Mesendoderm (in vitro differentiated cells): ENCODE data around the gene MMP20.

ENCODE experiments used
- DNase-seq: peaks from one replicate; pipeline ENCODE4 v3.0.0; 2013
- H2AK5ac ChIP-seq: 2 replicates; pipeline ENCODE4 v1.6.1; 2013; ENCODE audit warnings: low read length, inconsistent platforms
- H2BK120ac ChIP-seq: 2 replicates; pipeline ENCODE4 v1.6.1; 2013; ENCODE audit warnings: low read depth, mild to moderate bottlenecking, low read length, moderate library complexity, mixed read lengths
- H2BK15ac ChIP-seq: replicated peaks from 2 replicates; pipeline ENCODE4 v1.6.1; 2013; ENCODE audit warnings: low read depth, mild to moderate bottlenecking, moderate library complexity
- H2BK5ac ChIP-seq: 2 replicates; pipeline ENCODE4 v1.6.1; 2013; ENCODE audit warnings: low read length, inconsistent platforms
- H3K18ac ChIP-seq: 2 replicates; pipeline ENCODE4 v1.6.1; 2013; ENCODE audit warnings: mild to moderate bottlenecking, low read length, mixed read lengths
- H3K23ac ChIP-seq: one replicate; pipeline ENCODE4 v1.6.1; 2013; ENCODE audit warnings: low read length
- H3K27ac ChIP-seq: 2 replicates; pipeline ENCODE4 v1.5.1; 2013; ENCODE audit warnings: low read depth, mild to moderate bottlenecking, inconsistent platforms, low read length, moderate library complexity
- H3K27me3 ChIP-seq: 2 replicates; pipeline ENCODE4 v1.6.1; 2013; ENCODE audit warnings: low read length, control low read depth, mild to moderate bottlenecking, inconsistent platforms; ENCODE audit not compliant: insufficient read depth, poor library complexity
- H3K36me3 ChIP-seq: 2 replicates; pipeline ENCODE4 v1.6.1; 2013; ENCODE audit warnings: low read length, inconsistent platforms; ENCODE audit not compliant: control insufficient read depth, insufficient read depth
- H3K4ac ChIP-seq: one replicate; pipeline ENCODE4 v1.6.1; 2013; ENCODE audit warnings: low read depth, mild to moderate bottlenecking, low read length, moderate library complexity
- H3K4me1 ChIP-seq: 2 replicates; pipeline ENCODE4 v1.6.1; 2013; ENCODE audit warnings: low read depth, low read length, inconsistent platforms; ENCODE audit not compliant: control insufficient read depth
- H3K4me2 ChIP-seq: 2 replicates; pipeline ENCODE4 v1.6.1; 2013; ENCODE audit warnings: low read length
- H3K4me3 ChIP-seq: 2 replicates; pipeline ENCODE4 v1.5.1; 2013; ENCODE audit warnings: mild to moderate bottlenecking, low read length
- H3K56ac ChIP-seq: one replicate; pipeline ENCODE4 v1.6.1; 2013; ENCODE audit warnings: low read length
- H3K79me1 ChIP-seq: 2 replicates; pipeline ENCODE4 v1.6.1; 2013; ENCODE audit warnings: low read length, inconsistent platforms
- H3K79me2 ChIP-seq: 2 replicates; pipeline ENCODE4 v1.6.1; 2013; ENCODE audit warnings: mild to moderate bottlenecking, low read length; ENCODE audit not compliant: control insufficient read depth, insufficient read depth
- H3K9ac ChIP-seq: 2 replicates; pipeline ENCODE4 v1.6.1; 2013; ENCODE audit warnings: low read length, inconsistent platforms
- H4K5ac ChIP-seq: one replicate; pipeline ENCODE4 v1.6.1; 2013; ENCODE audit warnings: low read length
- H4K8ac ChIP-seq: one replicate; pipeline ENCODE4 v1.6.1; 2013; ENCODE audit warnings: low read depth, mild to moderate bottlenecking, control low read depth, low read length, moderate library complexity
- WGBS: extraction: QIAGEN DNeasy Blood & Tissue Kit; methylation state at CpG from one replicate; pipeline ENCODE4 v1.1.7; 2013; ENCODE audit warnings: low lambda C conversion rate, missing lambda C conversion rate; ENCODE audit not compliant: insufficient coverage; ENCODE audit errors: extremely low coverage; 5-methylcytosine and 5-hydroxymethylcytosine counted together

MMP20 gene

GRCh38 chr11:102604875-102605274 is 20.3 kb downstream of the MMP20 start:
- DNase-seq = peak; percentile 67
- Histone ChIP-seq H3K9ac (no peak overlapping the region), H3K4me1 (peaks cover 4% of the 10 kb centered on the region), H2AK5ac (no peak overlapping the region), H3K79me1 (no peaks in the 10 kb centered on the region), H3K18ac (peak overlapping the region; percentile 31), H3K27me3 (no peaks in the 10 kb centered on the region), H4K5ac (no peak overlapping the region), H3K27ac (no peak overlapping the region), H2BK15ac (no peak overlapping the region), H3K79me2 (no peaks in the 10 kb centered on the region), H2BK120ac (no peak overlapping the region), H3K36me3 (no peaks in the 10 kb centered on the region), H3K23ac (no peak overlapping the region), H3K4me3 (no peak overlapping the region), H2BK5ac (no peak overlapping the region), H4K8ac (no peak overlapping the region), H3K56ac (no peak overlapping the region), H3K4me2 (no peak overlapping the region), H3K4ac (no peak overlapping the region)
- WGBS = no CpG with 5 or more reads among the region's 3 CpGs

- peak; percentile 80 for DNase-seq
- Histone ChIP-seq H4K5ac (no peak overlapping the region), H3K79me2 (no peaks in the 10 kb centered on the region), H3K56ac (no peak overlapping the region), H3K4ac (no peak overlapping the region), H3K18ac (no peak overlapping the region), H3K36me3 (no peaks in the 10 kb centered on the region), H3K79me1 (no peaks in the 10 kb centered on the region), H2BK15ac (no peak overlapping the region), H2AK5ac (no peak overlapping the region), H3K4me2 (no peak overlapping the region), H3K27me3 (no peaks in the 10 kb centered on the region), H3K4me3 (no peak overlapping the region), H4K8ac (no peak overlapping the region), H3K9ac (no peak overlapping the region), H3K23ac (no peak overlapping the region), H3K27ac (no peak overlapping the region), H2BK120ac (no peak overlapping the region), H2BK5ac (no peak overlapping the region), H3K4me1 (peaks cover 7% of the 10 kb centered on the region)
- no CpG with 5 or more reads among the region's 1 CpG for WGBS
Observed at GRCh38 chr11:102604011-102604410, 21.1 kb downstream of the MMP20 start.

- H3K4ac ChIP-seq = no peak overlapping the region
- H3K4me2 ChIP-seq = no peak overlapping the region
- WGBS = no CpG with 5 or more reads among the region's 5 CpGs
- H2BK5ac ChIP-seq = peak overlapping the region; percentile 29
- H3K79me2 ChIP-seq = no peaks in the 10 kb centered on the region
- peak overlapping the region; percentile 42 for H3K27ac ChIP-seq
- H3K18ac ChIP-seq = peak overlapping the region; percentile 82
- H3K27me3 ChIP-seq = no peaks in the 10 kb centered on the region
- no peak overlapping the region for H3K9ac ChIP-seq
- H2BK15ac ChIP-seq = no peak overlapping the region
- H2AK5ac ChIP-seq = no peak overlapping the region
- no peak overlapping the region for H3K56ac ChIP-seq
- no peak overlapping the region for H4K5ac ChIP-seq
- DNase-seq = no peak
- no peak overlapping the region for H3K23ac ChIP-seq
- no peak overlapping the region for H3K4me3 ChIP-seq
- H3K79me1 ChIP-seq = no peaks in the 10 kb centered on the region
- H4K8ac ChIP-seq = no peak overlapping the region
- H3K4me1 ChIP-seq = peaks cover 7% of the 10 kb centered on the region
- H2BK120ac ChIP-seq = no peak overlapping the region
- H3K36me3 ChIP-seq = no peaks in the 10 kb centered on the region
Observed at GRCh38 chr11:102603576-102603975, 21.6 kb downstream of the MMP20 start.

GRCh38 chr11:102603091-102603490 is 22.0 kb downstream of the MMP20 start:
- peak overlapping the region; percentile 42 for H3K27ac ChIP-seq
- H3K4me1 ChIP-seq = peaks cover 7% of the 10 kb centered on the region
- no CpG with 5 or more reads among the region's 5 CpGs for WGBS

GRCh38 chr11:102600666-102601065 is 24.5 kb downstream of the MMP20 start:
- Histone ChIP-seq H3K18ac (no peak overlapping the region), H4K5ac (no peak overlapping the region), H2BK15ac (no peak overlapping the region), H3K4me2 (no peak overlapping the region), H3K4me1 (peaks cover 7% of the 10 kb centered on the region), H3K79me2 (no peaks in the 10 kb centered on the region), H4K8ac (no peak overlapping the region), H3K56ac (no peak overlapping the region), H2BK5ac (no peak overlapping the region), H3K36me3 (no peaks in the 10 kb centered on the region), H3K4me3 (no peak overlapping the region), H3K9ac (no peak overlapping the region), H3K4ac (no peak overlapping the region), H3K79me1 (no peaks in the 10 kb centered on the region), H2AK5ac (no peak overlapping the region), H2BK120ac (no peak overlapping the region), H3K23ac (no peak overlapping the region), H3K27me3 (no peaks in the 10 kb centered on the region), H3K27ac (no peak overlapping the region)
- no peak for DNase-seq
- no CpG with 5 or more reads among the region's 3 CpGs for WGBS

More at GRCh38 chr11:102603091-102603490, 22.0 kb downstream of the MMP20 start:
- Histone ChIP-seq H4K8ac (no peak overlapping the region), H2BK120ac (no peak overlapping the region), H4K5ac (no peak overlapping the region), H3K36me3 (no peaks in the 10 kb centered on the region), H3K4me2 (no peak overlapping the region), H3K56ac (peak overlapping the region; percentile 18), H3K4ac (peak overlapping the region; percentile 11), H2BK15ac (no peak overlapping the region), H3K79me1 (no peaks in the 10 kb centered on the region), H3K18ac (no peak overlapping the region), H3K27me3 (no peaks in the 10 kb centered on the region), H3K79me2 (no peaks in the 10 kb centered on the region), H2BK5ac (no peak overlapping the region), H3K23ac (no peak overlapping the region), H2AK5ac (no peak overlapping the region), H3K4me3 (no peak overlapping the region), H3K9ac (no peak overlapping the region)
- DNase-seq = peak; percentile 45

- Histone ChIP-seq H2AK5ac (no peak overlapping the region), H2BK120ac (no peak overlapping the region), H3K27ac (no peak overlapping the region), H3K4me1 (peaks cover 5% of the 10 kb centered on the region), H3K56ac (no peak overlapping the region), H3K4me2 (no peak overlapping the region), H3K36me3 (no peaks in the 10 kb centered on the region), H2BK5ac (no peak overlapping the region), H2BK15ac (no peak overlapping the region), H4K8ac (no peak overlapping the region), H3K4me3 (no peak overlapping the region), H3K27me3 (no peaks in the 10 kb centered on the region), H3K23ac (no peak overlapping the region), H4K5ac (no peak overlapping the region), H3K9ac (no peak overlapping the region), H3K79me2 (no peaks in the 10 kb centered on the region), H3K18ac (peak overlapping the region; percentile 51), H3K79me1 (no peaks in the 10 kb centered on the region), H3K4ac (no peak overlapping the region)
- WGBS = no CpG with 5 or more reads among the region's 3 CpGs
- peak; percentile 93 for DNase-seq
Observed at GRCh38 chr11:102599642-102600261, 25.4 kb downstream of the MMP20 start.
